HTERT RPE-1 (cell line): ENCODE data around the gene BMP8A.
"Not testable (repeated sequence)": the region's sequence is repeated elsewhere in the genome, so short reads cannot be mapped to it uniquely, and the experiment has no call there.

Source experiments
- in situ Hi-C: fragments of 300-500 bp; cut with MboI; formaldehyde crosslinking; loops from 4 replicates; pipeline ENCODE4 v1.14.3; 2020; ENCODE audit warnings: low sequenced_read_pairs

BMP8A gene, protein sequence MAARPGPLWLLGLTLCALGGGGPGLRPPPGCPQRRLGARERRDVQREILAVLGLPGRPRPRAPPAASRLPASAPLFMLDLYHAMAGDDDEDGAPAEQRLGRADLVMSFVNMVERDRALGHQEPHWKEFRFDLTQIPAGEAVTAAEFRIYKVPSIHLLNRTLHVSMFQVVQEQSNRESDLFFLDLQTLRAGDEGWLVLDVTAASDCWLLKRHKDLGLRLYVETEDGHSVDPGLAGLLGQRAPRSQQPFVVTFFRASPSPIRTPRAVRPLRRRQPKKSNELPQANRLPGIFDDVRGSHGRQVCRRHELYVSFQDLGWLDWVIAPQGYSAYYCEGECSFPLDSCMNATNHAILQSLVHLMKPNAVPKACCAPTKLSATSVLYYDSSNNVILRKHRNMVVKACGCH

DNA sequence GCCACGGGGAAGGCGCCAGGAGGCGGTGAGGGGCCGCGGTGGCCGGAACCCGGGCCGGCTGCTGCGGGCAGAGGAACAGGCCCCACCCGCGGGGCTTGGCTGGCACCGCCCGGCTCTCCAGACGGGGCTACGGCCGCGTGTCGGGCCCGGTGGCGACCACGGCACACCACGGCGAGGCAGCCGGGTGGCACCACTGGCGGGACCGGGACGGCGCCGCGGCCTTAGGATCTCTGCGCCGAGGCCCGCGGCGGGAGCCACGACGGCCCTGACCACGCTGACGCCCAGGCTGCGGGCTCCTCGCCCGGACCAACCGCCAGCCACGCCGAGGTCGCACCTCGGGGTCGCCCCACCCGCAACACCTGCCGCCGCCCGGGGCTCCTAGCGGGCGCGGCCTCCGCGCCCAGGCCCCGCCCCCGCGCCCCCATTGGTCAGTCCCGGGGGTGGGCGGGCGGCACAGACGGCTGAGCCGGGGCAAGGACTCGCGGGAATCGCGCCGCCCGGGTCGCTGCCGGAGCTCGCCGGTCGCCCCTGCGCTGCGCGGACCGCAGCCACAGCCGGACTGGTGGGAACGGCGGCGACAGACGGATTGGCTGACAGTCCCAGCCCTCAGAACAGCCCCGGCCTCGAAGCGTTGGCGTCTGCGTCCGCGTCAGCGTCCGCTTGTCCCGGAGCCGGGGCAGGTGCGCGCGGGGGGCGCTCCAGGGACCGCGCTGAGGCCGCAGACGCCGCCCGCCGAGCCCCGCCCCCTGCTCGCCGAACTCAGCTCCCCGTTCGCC, at the start of gene BMP8A:
BMP8A (plus strand) TSS at position 491 of the 776 bp plus-strand sequence. CDS start 356 bp downstream, outside the sequence.
- in situ Hi-C loops, result no loop called here

DNA sequence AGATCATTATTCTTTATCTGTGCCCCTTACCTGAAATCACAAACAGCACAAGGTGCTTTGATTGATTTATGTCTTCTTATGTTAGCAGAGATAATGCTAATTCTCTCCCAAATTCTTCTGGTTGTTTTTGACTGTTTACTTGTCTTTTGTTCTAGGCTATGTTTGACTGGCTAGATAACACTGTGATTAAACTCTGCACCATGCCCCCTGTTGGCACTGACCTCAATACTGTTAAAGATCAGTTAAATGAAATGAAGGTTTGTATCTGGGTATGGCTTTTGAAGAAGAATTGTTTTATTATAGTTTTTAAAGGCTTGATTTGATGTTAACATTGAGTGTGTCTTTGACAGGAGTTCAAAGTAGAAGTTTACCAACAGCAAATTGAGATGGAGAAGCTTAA, 49.6 kb upstream of the BMP8A start:
- in situ Hi-C loops, result no loop called here

DNA sequence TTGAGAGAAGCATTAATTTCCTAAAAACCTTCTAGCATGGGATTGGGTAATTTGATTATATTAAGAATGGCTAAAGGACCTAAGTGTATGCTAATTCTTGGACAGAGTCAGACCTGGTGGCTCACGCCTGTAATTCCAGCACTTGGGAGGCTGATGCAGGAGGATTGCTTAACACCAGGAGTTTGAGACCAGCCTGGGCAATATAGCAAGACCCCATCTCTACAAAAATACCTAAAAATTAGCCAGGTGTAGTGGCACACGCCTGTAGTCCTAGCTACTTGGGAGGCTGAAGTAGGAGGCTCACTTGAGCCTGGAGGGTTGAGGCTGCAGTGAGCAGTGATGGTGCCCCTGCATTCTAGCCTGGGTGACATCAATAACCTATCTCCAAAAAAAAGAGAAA, 45.9 kb upstream of the BMP8A start:
- in situ Hi-C loops, result no loop called here

DNA sequence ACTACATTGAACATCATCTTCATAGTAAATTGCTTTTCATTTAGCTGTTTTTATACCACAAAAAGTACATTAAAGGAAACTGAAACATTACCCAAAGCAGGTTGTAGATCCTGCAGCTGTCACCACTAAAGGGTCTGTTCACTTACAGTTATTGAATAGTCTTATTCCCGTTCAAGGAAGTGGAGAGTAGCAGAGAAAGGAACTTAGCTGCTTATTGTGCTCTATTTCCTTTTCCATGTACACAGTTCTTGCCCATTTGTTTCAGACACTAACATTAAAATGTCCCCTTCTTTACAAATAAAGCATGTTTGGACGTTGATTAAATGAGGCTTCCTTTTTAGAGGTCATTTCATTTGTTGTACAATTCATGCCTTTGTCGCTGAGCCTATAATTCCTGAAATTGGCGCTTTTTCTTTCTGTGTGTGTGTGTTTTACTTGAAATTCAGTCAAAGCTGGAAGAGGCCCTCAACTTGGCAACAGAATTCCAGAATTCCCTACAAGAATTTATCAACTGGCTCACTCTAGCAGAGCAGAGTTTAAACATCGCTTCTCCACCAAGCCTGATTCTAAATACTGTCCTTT, 44.4 kb upstream of the BMP8A start:
- in situ Hi-C loops, result no loop called here

DNA sequence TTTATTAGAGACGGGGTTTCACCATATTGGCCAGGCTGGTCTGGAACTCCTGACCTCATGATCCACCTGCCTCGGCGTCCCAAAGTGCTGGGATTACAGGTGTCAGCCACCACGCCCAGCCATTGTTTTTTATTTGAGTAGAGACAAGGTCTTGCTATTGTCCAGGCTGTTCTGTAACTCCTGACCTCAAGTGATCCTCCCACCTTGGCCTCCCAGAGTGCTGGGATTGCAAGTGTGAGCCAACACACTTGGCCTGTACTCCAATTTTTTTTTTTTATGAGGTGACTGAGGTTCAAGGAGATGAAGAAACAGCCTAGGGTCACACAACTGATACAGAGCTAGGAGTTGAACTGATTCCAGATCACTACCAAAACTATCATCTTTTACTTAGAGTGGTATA, 41.4 kb upstream of the BMP8A start:
- in situ Hi-C loops, result not testable (repeated sequence)

DNA sequence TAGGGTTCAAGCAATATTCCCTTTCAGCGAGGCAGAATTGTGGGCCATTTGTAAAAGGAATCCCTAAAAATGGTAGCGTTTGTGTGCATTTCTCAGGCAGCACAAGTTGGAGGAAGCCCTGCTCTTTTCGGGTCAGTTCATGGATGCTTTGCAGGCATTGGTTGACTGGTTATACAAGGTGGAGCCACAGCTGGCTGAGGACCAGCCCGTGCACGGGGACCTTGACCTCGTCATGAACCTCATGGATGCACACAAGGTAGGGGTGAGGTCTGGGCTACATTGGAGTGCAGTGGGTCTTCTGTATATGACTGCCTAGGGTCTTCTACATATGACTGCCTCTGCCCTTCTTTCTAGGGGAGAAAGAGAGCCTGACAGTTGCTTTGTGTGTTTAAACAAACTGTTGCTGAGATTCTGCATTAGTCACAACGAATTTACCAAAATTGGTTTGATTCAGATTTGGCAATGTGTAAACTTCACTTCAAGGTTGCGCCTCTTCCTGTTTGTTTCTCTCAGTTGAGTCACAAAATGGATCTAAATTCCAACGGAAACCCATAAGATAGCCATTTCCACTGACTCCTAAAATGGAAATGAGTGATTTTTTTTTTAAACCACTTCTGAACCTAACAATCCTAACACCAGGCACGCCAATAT, 40.4 kb upstream of the BMP8A start:
- in situ Hi-C loops, result no loop called here

DNA sequence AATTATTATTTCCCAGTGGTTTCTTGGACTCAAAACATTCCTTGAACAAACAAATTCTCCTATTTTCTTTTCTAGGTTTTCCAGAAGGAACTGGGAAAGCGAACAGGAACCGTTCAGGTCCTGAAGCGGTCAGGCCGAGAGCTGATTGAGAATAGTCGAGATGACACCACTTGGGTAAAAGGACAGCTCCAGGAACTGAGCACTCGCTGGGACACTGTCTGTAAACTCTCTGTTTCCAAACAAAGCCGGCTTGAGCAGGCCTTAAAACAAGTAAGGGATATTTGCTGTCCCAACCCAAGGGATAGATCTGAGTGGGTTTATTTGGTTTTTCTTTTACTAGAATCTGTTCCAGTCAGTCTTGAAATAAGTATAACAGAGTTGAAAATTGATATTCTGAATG, 39.4 kb upstream of the BMP8A start:
- in situ Hi-C loops, result no loop called here

DNA sequence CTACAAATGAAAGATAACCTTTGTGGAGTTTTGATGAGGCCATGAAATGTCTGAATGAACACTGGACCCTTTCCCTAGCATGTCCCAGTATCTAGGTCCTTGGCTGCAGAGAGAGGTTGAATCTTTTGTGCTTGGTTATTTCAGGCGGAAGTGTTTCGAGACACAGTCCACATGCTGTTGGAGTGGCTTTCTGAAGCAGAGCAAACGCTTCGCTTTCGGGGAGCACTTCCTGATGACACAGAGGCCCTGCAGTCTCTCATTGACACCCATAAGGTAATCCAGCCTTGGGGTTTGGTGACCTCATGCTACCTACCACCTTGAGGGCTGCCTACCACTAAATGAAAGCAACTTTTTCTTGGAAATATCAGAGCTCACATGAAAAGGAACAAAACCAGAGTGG, 38.9 kb upstream of the BMP8A start:
- in situ Hi-C loops, result no loop called here

DNA sequence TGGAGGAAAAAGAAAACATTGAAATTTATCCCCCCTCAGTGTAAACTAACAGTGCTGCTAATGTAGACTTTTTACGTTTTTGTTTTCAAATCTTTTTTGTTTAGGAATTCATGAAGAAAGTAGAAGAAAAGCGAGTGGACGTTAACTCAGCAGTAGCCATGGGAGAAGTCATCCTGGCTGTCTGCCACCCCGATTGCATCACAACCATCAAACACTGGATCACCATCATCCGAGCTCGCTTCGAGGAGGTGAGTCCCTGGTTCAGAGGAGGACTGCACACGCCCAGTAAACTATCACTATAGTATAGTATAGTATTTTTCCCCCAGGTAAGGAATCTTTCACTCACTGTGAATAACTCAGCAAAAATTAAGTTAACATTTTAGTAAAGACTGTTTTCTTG, 37.8 kb upstream of the BMP8A start:
- in situ Hi-C loops, result no loop called here

DNA sequence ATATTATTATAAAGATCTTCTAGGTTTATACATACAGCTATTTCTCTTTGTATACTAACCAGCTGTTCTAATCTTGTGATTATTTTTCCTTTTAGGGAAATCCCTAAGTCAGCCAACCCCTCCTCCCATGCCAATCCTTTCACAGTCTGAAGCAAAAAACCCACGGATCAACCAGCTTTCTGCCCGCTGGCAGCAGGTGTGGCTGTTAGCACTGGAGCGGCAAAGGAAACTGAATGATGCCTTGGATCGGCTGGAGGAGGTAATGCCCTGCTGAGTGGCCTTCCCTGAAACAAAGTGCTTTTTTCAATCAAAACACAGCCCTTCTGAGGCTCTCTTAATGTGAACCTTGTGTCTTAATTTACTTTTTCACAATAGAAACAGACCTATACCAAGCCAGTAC, 32.4 kb upstream of the BMP8A start:
- in situ Hi-C loops, result no loop called here

DNA sequence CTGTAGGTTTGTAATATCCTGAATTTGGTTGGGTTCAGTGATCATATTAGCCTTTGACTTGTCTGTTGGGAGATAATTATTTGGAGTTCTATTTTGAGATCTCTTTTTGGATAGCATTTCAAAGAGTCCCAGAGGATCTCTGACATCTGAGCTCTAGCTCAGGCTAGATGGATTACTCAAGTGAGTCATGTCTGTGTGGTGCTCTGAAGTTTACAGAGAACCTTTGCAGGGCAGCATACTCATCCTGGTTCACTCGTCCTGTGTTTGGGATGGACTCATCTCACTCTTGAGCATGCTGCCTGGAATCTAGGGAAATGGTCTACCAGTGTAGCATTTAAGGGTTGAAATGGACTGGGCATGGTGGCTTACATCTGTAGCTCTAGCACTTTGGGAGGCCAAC, 29.4 kb upstream of the BMP8A start:
- in situ Hi-C loops, result no loop called here

DNA sequence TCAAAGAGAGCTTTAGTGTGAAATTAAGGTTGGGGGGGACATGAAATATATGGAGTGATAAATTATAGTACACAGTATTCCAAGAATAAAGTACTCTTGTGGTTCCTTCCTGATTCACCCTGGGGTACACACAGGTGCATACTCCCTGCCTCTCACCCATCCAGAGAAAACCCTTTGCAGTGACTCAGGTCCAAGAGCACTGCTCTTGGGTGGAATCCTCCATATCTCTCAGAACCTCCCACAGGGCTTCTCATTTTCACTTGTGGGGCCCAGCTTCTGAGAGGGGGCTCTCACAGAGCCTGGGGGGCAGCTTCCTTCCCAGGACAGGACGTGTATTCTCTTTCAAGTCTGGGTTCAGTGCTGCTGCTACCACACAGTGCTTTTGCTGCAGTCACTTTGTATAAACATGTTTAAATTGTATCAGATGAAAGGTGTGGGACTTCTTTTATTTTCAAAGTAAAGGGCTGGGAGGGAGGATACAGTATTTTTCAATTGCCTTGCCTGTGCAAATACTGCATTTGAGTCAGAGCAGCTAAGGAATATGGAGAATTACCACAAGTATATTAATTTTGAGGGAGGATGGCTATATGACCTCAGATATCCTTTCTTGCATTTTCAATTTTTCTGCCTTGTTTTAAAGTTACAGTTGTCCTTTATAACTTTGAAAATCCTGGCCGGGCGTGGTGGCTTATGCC, 24.9 kb upstream of the BMP8A start:
- in situ Hi-C loops, result no loop called here

DNA sequence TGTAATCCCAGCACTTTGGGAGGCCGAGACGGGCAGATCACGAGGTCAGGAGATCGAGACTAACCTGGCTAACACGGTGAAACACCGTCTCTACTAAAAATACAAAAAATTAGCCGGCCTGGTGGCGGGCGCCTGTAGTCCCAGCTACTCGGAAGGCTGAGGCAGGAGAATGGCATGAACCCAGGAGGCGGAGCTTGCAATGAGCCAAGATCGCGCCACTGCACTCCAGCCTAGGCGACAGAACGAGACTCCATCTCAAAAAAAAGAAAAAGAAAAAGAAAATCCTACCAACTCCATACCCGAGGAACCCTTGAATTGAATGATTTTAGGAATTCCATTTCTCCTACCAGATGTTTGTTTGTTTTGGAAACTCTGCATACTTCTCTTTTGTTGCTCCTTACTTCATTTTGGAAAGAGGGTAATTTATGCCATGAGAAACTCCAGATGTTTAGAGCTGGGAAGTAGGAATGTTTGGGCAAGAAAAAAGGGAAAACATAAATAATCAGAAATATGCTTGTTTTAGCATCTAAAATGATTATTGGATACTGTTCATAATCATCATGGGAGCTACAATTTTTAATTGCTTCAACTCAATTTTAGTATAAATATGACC, 24.2 kb upstream of the BMP8A start:
- in situ Hi-C loops, result not testable (repeated sequence)

DNA sequence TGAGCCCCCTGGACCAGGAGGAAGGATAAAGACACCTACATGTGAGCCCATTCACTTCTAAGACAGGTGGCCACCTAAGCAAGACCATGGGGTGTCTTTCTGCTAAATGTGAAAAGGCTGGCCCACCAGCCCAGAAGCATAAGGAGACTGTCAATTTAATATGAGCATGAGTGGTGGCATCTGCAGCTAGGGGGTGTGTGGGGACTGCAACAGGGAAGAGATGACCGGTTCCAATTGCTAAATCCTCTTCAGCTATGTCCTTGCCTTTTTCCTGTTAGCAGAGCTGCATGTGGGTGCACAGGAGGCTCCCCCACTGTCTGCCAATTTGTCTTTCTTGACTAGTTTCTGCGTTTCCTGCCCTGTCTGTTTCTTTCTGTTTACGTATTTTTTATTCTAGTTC, 22.3 kb upstream of the BMP8A start:
- in situ Hi-C loops, result no loop called here

DNA sequence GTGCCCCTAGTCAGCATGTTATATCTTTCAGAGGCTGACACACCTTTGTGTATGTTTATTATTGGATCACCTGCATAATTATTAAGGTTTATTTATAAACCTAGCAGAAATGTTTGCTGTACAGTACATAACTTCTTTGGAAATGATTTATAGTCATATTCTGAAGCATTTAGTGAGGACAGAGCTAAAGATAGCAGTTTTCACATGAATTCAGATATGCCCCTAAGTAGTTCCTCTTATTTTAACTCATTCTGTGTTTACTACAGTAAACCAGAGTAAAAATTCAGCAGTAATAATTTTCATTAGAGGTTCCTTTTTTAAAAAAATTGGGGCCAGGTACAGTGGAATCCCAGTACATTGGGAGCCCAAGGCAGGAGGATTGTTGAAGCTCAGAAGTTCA, 21.4 kb upstream of the BMP8A start:
- in situ Hi-C loops, result no loop called here

DNA sequence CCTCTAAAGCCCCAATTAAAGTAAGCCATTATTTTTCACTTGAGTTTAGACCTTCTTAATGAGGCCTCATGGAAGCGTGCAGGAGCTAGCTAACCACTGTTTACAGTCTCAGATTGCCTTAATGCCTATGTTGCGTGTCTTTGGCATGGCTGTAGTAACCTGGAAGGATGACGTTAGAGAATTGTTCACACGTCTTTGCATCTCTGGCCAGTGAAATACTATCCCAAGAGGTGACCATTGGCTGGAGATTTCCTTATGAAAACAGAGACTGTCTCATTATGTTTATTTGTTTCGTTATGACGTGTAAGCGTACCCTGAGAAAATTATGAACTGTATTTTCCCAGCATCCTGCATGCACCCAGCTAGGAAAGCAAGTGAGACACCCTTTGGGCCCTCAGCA, 18.6 kb upstream of the BMP8A start:
- in situ Hi-C loops, result no loop called here

DNA sequence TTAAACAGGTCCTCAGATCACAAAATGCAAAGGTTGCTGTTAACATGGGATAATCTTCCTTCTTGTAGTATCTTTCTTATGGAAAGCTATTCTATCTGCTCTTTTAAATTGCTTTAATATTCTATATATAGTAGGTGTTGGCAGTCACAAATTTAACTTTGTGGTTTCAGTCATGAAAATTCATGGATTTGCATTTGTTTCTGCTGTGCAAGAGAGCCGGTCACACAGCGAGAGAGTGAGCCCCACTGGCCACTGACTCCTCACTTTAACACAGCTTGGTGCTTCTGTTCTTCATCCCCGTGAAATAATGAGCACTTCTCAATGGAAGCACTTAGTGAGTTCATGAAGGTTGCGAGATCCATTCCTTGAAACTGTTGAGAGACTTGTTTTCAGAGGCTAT, 18.1 kb upstream of the BMP8A start:
- in situ Hi-C loops, result no loop called here

DNA sequence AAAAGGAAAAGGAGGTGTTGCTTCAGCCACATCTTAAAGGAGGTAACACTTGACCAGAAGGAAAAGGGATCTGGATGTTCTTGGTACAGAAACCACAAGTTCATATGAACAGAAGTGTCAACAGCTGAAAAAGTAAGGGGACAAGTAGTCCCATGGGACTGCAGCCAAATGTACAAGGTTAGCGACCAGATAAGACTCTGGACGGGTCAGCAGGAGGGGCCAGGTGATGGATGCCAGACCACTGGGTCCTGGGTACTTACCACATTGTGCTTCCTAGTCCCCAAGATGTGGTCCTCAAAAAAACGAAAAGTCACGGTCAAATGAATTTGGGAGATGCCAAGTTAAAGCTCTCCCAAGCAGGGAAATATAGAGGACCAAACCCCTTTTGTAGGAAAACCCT, 16.6 kb upstream of the BMP8A start:
- in situ Hi-C loops, result no loop called here

DNA sequence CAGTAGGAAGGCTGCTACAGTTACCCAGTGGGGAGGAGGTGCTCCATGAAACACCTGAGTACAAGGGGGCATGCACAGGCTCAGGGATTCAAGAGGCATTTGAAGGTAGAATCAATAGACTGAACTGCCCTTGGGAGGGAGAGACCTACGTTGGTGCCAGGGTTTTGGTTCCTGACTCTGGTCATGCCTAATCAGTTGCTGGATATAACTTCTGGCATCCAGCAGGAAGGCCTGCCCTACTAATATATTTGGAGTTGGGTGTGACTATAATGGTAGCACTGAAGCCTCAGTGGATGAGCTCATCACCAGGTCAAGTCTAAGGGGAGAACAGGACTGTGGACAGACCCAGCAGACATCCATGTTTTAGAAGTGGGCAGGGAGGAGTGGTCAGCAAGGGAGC, 15.9 kb upstream of the BMP8A start:
- in situ Hi-C loops, result not testable (repeated sequence)

DNA sequence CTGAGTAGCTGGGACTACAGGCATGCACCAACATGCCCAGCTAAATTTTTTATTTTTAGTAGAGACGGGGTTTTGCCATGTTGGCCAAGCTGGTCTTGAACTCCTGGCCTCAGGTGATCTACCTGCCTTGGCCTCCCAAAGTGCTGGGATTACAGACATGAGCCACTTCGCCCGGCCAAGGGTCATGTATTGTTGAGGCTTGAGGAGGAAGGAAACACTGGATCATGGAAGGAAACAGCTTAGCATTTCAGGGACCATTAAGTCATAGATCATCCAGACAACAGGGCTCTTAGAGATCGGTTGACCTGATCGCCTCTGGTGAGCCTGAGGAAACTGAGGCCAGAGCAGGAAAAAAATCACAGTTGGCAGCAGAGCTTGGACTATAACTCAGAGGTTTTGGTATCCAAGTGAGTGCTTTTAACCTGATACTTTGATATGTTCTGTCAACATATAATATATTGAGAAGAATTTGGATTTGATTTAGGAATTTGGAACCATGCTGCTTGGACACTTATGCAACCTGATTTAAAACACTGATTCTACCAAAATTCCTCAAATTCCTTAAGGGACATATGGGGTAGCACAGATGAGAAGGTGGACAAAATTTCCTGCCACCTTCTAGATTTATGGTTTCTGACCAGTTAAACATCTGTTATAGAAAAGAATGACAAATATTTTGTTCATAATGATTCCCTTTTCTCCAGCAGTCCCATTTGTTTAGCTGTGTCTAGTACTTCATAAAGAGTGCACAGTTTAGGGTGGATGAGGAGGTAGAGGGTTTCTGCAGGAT, 13.1 kb upstream of the BMP8A start:
- in situ Hi-C loops, result no loop called here
